PC-3 (cell line): ENCODE data around the gene GATC.

Experiments used
- EZH2 ChIP-seq: fragments of 300-600 bp; sonication (generic); IDR thresholded peaks from one replicate; pipeline ENCODE4 v1.6.1; 2017; ENCODE audit warnings: antibody characterized with exemption, mild to moderate bottlenecking, low read length; ENCODE audit not compliant: unreplicated experiment
- EZH2phosphoT487 ChIP-seq: fragments of 300-600 bp; sonication (generic); IDR thresholded peaks from 2 replicates; pipeline ENCODE4 v1.6.1; 2018; ENCODE audit warnings: mild to moderate bottlenecking, antibody characterized with exemption, low read length, borderline replicate concordance
- TF ChIP-seq, protein P1 (sequence below): fragments of 300-600 bp; sonication (generic); conservative IDR thresholded peaks from 2 replicates; pipeline ENCODE4 v1.5.1; 2017; ENCODE audit warnings: antibody characterized with exemption, low read depth, mild to moderate bottlenecking, low read length

- TF ChIP-seq EZH2 (no peak), EZH2phosphoT487 (no peak)
- TF ChIP-seq, protein P1, sequence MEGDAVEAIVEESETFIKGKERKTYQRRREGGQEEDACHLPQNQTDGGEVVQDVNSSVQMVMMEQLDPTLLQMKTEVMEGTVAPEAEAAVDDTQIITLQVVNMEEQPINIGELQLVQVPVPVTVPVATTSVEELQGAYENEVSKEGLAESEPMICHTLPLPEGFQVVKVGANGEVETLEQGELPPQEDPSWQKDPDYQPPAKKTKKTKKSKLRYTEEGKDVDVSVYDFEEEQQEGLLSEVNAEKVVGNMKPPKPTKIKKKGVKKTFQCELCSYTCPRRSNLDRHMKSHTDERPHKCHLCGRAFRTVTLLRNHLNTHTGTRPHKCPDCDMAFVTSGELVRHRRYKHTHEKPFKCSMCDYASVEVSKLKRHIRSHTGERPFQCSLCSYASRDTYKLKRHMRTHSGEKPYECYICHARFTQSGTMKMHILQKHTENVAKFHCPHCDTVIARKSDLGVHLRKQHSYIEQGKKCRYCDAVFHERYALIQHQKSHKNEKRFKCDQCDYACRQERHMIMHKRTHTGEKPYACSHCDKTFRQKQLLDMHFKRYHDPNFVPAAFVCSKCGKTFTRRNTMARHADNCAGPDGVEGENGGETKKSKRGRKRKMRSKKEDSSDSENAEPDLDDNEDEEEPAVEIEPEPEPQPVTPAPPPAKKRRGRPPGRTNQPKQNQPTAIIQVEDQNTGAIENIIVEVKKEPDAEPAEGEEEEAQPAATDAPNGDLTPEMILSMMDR, result no peak
Observed at GRCh38 chr12:120470150-120470784, 24.0 kb downstream of the GATC start.
